Measurements from ENCODE around the gene CUBN. TPM values are rescaled to one million over a fixed set of nuclear protein-coding genes. Genes with fewer than 3 reads are reported as not detected.

Gene CUBN
- total and polyA plus RNA-seq, 12 donors = 0.41 to 9.3 (median 1.3) TPM

- Histone ChIP-seq H3K27me3 (no peaks in the 10 kb centered on the region), H3K4me3 (no peak overlapping the region), H3K4me1 (replicated peaks in 1 of 2) (peaks cover 0 to 6% of the 10 kb centered on the region in 2 donors), H3K36me3 (replicated peaks in 1 of 2) (no peaks in the 10 kb centered on the region), H3K9me3 (replicated peaks in 1 of 3) (no peaks in the 10 kb centered on the region), H3K27ac (no peak overlapping the region)
- intact Hi-C loops (cut with DNase I) = no loop called here
- no peak for DNase-seq
- 77 to 87% (median 78%) methylated on average over 6 of the region's 6 CpGs for WGBS, 4 donors
- TF ChIP-seq CTCF (IDR thresholded peaks at IDR 0.05) (no peak), POLR2A (IDR thresholded peaks at IDR 0.05) (no peak)
Observed at GRCh38 chr10:17060289-17060688, 69.3 kb downstream of the CUBN start.

- intact Hi-C loops (cut with DNase I) = no loop called here
- TF ChIP-seq POLR2A (IDR thresholded peaks at IDR 0.05) = no peak
- no peak for TF ChIP-seq CTCF (IDR thresholded peaks at IDR 0.05)
- no peaks in the 10 kb centered on the region for H3K27me3 ChIP-seq
- H3K27ac ChIP-seq = no peak overlapping the region
- no peak for DNase-seq
- no peak overlapping the region for H3K4me3 ChIP-seq
- H3K9me3 ChIP-seq (replicated peaks in 1 of 3) = no peaks in the 10 kb centered on the region
- peaks cover 0 to 6% of the 10 kb centered on the region in 2 donors for H3K4me1 ChIP-seq (replicated peaks in 1 of 2)
- no peaks in the 10 kb centered on the region for H3K36me3 ChIP-seq (replicated peaks in 1 of 2)
Observed at GRCh38 chr10:17059197-17059688, 70.4 kb downstream of the CUBN start.

- Histone ChIP-seq H3K4me1 (replicated peaks in 1 of 2) (peaks cover 0 to 6% of the 10 kb centered on the region in 2 donors), H3K9me3 (replicated peaks in 1 of 3) (no peaks in the 10 kb centered on the region), H3K27ac (no peak overlapping the region), H3K27me3 (no peaks in the 10 kb centered on the region), H3K4me3 (no peak overlapping the region), H3K36me3 (replicated peaks in 1 of 2) (no peaks in the 10 kb centered on the region)
- no peak for DNase-seq
- 90 to 95% (median 94%) methylated on average over 3 of the region's 3 CpGs for WGBS, 4 donors
- intact Hi-C loops (cut with DNase I) = no loop called here
- TF ChIP-seq POLR2A (IDR thresholded peaks at IDR 0.05) (no peak), CTCF (IDR thresholded peaks at IDR 0.05) (no peak)
Observed at GRCh38 chr10:17058093-17058492, 71.5 kb downstream of the CUBN start.

DNA sequence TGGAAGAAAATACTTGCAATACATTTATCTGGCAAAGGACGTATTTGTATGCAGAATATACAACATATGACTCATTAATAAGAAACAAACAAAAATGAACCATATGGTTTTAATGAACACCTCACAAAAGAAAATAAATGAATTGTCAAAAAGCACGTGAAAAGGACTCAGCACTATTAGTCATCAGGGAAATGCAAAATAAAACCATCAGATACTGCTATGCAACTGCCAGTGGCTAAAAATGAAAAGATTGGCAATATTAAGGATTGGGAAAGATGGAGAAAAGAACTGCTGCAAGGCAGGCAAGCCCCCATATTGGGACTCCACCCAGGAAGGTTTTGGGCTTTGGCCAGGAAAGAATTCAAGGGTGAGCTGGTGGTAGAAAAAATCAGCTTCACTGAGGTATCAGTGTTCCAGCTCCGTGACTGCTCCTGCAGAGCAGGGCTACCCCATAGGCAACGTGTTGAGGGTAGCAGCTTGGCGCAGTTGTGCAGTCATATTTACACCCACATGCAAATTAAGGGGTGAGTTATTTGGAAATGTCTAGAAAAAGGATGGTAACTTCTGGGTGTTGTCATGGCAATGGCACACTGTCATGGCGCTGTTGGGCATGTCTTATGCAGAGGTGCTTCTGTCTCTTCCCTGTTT, 72.7 kb downstream of the CUBN start:
- H3K27ac ChIP-seq = no peak overlapping the region
- H3K36me3 ChIP-seq (replicated peaks in 1 of 2) = no peaks in the 10 kb centered on the region
- no peaks in the 10 kb centered on the region for H3K27me3 ChIP-seq
- intact Hi-C loops (cut with DNase I) = no loop called here
- TF ChIP-seq POLR2A (IDR thresholded peaks at IDR 0.05) (no peak), CTCF (IDR thresholded peaks at IDR 0.05) (no peak)
- DNase-seq = no peak
- H3K4me1 ChIP-seq (replicated peaks in 1 of 2) = no peaks in the 10 kb centered on the region
- H3K4me3 ChIP-seq = no peak overlapping the region
- no peaks in the 10 kb centered on the region for H3K9me3 ChIP-seq (replicated peaks in 1 of 3)
- WGBS, 4 donors = 77 to 82% (median 81%) methylated on average over 6 of the region's 6 CpGs
